HL-60 (cell line): ENCODE measurements around the gene TLR3.

ENCODE experiments used
- DNase-seq, 2 experiments: peaks; one replicate each; pipeline ENCODE4 v3.0.0-alpha.2; 2010 to 2020; ENCODE audit warnings: low read depth in 1 of 2, low spot score in 1 of 2
- H3K27ac ChIP-seq: fragments of 250-450 bp; sonication (Bioruptor Pico); replicated peaks from 2 replicates; pipeline ENCODE4 v1.5.1; 2020; ENCODE audit warnings: mild to moderate bottlenecking, moderate library complexity
- H3K27me3 ChIP-seq: fragments of 250-450 bp; sonication (Bioruptor Pico); 2 replicates; pipeline ENCODE4 v1.5.1; 2021; ENCODE audit warnings: mild to moderate bottlenecking, moderate library complexity; ENCODE audit not compliant: insufficient read depth, poor library complexity, severe bottlenecking
- H3K4me3 ChIP-seq: replicated peaks from 2 replicates; pipeline ENCODE4 v1.5.1; 2011; ENCODE audit warnings: mild to moderate bottlenecking, control low read depth, low read length; ENCODE audit not compliant: insufficient read depth
- CTCF ChIP-seq: IDR thresholded peaks from one replicate; pipeline ENCODE4 v1.5.1; 2011; ENCODE audit warnings: low read length, control low read depth, inconsistent platforms; ENCODE audit not compliant: insufficient read depth
- GABPA ChIP-seq: IDR thresholded peaks from 2 replicates; pipeline ENCODE4 v1.6.1; 2012; ENCODE audit warnings: low read depth
- POLR2AphosphoS5 ChIP-seq: IDR thresholded peaks from 2 replicates; pipeline ENCODE4 v1.6.1; 2012; ENCODE audit warnings: low read depth
- SPI1 ChIP-seq: IDR thresholded peaks from 2 replicates; pipeline ENCODE4 v1.6.1; 2012; ENCODE audit warnings: low read depth, mild to moderate bottlenecking, borderline replicate concordance
- long read RNA-seq: library from polyadenylated mRNA; unstranded; transcript quantifications from one replicate; pipeline ENCODE4 v2.0.0, GENCODE V29; 2020
- TF ChIP-seq, protein P1 (sequence below): IDR thresholded peaks from 2 replicates; pipeline ENCODE4 v1.6.1; 2012; ENCODE audit warnings: low read depth; ENCODE audit not compliant: insufficient replicate concordance

TLR3 gene
- long read RNA-seq = 0 reads

- Histone ChIP-seq H3K27ac (no peak within 1 kb of the TSS), H3K27me3 (peaks cover 4% of the 10 kb centered on the region), H3K4me3 (peak within 1 kb of the TSS; percentile 37)
- no peak for DNase-seq
- TF ChIP-seq, protein P1, sequence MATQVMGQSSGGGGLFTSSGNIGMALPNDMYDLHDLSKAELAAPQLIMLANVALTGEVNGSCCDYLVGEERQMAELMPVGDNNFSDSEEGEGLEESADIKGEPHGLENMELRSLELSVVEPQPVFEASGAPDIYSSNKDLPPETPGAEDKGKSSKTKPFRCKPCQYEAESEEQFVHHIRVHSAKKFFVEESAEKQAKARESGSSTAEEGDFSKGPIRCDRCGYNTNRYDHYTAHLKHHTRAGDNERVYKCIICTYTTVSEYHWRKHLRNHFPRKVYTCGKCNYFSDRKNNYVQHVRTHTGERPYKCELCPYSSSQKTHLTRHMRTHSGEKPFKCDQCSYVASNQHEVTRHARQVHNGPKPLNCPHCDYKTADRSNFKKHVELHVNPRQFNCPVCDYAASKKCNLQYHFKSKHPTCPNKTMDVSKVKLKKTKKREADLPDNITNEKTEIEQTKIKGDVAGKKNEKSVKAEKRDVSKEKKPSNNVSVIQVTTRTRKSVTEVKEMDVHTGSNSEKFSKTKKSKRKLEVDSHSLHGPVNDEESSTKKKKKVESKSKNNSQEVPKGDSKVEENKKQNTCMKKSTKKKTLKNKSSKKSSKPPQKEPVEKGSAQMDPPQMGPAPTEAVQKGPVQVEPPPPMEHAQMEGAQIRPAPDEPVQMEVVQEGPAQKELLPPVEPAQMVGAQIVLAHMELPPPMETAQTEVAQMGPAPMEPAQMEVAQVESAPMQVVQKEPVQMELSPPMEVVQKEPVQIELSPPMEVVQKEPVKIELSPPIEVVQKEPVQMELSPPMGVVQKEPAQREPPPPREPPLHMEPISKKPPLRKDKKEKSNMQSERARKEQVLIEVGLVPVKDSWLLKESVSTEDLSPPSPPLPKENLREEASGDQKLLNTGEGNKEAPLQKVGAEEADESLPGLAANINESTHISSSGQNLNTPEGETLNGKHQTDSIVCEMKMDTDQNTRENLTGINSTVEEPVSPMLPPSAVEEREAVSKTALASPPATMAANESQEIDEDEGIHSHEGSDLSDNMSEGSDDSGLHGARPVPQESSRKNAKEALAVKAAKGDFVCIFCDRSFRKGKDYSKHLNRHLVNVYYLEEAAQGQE = no peak
- TF ChIP-seq POLR2AphosphoS5 = no peak
- no peak for TF ChIP-seq SPI1
- no peak for TF ChIP-seq GABPA
- no peak for TF ChIP-seq CTCF
These were observed at the start of gene TLR3 for GRCh38 chr4:186068581-186069348. Gene TLR3 (plus strand): TSS chr4:186069156. CDS start chr4:186076620, 7,464 bp downstream.

GRCh38 chr4:186019269-186019668 lies 49.7 kb upstream of the TLR3 start:
- Histone ChIP-seq H3K27me3 (no peaks in the 10 kb centered on the region), H3K27ac (no peak overlapping the region), H3K4me3 (no peak overlapping the region)
- no peak for DNase-seq
- TF ChIP-seq POLR2AphosphoS5 (no peak), GABPA (no peak), CTCF (no peak), SPI1 (no peak)
- TF ChIP-seq, protein P1 = no peak

DNA sequence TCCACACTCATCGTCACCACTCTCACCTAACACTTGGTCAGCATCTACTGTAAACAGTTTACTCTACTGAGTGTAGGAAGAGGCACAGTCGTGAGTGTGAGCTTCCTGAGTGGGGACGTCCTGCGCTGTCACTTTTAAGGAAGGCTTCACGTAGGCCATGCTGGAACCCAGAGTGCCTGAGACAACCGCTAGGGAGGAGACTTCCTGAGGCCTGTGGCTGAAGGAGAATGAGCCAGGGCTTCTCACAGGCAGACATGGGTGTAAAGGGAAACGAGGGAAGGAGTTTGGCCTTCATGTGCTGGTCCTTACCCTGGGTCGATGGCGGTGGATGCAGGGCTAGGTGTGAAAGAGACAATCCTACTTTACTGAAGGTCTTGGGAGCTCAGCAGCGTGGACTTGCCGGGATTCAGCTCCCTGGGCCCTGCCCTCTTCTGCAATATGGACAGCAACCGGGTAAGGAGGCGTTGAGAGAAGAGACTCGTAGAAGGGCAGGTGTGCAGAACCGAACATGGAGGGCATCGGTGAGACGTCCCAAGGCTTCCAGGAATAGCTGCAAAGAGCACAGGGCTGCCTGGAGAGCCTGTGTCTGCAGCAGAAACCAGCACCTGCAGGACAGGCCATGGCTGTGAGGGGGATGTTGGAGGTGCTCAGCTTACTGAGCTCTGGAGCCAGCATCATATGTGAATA lies 48.7 kb upstream of the TLR3 start:
- no peak overlapping the region for H3K4me3 ChIP-seq
- H3K27me3 ChIP-seq = no peaks in the 10 kb centered on the region
- H3K27ac ChIP-seq = no peak overlapping the region
- no peak for DNase-seq
- TF ChIP-seq GABPA = no peak
- TF ChIP-seq POLR2AphosphoS5 = no peak
- TF ChIP-seq, protein P1 = no peak
- no peak for TF ChIP-seq SPI1
- TF ChIP-seq CTCF = no peak
